AG20443 (cell line): ENCODE results near the gene SCN7A.
A peak's percentile ranks its signal among the peaks of the same experiment; 100 is the strongest.
"Not testable (repeated sequence)": the region's sequence is repeated elsewhere in the genome, so short reads cannot be mapped to it uniquely, and the experiment has no call there.

ENCODE experiments used
- DNase-seq: peaks from one replicate; pipeline ENCODE4 v3.0.0; 2012; ENCODE audit warnings: low spot score, mixed read lengths

Gene SCN7A

DNA sequence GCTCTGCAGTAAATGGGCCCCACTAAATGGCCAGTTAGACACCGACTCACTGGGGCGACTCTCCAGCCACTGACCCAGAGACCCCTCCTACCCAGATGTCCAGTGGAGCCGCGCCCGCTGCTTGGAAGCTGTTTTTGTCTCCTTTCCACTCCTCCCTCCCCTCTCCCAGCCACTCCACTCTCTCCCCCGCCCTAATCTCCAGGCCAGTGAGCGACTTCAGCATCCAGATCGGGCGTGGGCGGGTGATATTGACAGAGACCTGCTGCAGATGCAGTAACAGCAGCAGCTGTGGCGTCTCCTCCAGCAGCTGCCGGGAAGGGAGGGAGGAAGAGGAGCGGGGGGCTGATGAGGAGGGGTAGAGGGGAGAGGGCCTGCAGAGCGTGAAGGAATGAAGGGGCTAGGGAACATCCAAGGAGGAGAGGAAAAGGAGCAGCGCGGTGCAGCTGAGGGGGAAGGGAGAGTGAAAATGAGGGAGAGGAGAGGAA, at the start of gene SCN7A:
Gene SCN7A, minus strand, starts transcription at position 110 of the 485 bp plus-strand sequence. CDS start 16,553 bp downstream, outside the sequence.
- DNase-seq = peak; percentile 25

GRCh38 chr2:166539340-166540162, 45.5 kb upstream of the SCN7A start:
- DNase-seq = peak; percentile 56

GRCh38 chr2:166536111-166536510, 42.1 kb upstream of the SCN7A start:
- DNase-seq = no peak

DNA sequence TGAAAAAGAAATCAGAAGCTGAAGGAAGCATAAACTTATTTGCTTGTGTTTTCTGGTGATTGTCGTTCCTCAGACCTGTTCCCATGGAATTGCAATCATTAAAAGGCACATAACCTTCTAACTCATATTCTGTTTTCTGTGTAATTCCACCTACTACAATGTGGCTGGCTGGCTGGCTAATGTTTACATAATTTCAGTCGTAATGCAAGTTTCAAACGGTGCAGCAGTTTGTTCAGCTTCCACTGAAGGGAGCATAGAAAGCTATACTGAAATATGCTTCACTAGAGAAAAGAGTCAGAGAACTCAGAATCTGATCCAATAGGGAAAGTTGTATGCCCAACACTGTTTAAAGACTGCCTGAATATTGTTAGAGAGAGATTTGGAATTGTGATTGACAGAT, 27.1 kb upstream of the SCN7A start:
- DNase-seq = no peak

DNA sequence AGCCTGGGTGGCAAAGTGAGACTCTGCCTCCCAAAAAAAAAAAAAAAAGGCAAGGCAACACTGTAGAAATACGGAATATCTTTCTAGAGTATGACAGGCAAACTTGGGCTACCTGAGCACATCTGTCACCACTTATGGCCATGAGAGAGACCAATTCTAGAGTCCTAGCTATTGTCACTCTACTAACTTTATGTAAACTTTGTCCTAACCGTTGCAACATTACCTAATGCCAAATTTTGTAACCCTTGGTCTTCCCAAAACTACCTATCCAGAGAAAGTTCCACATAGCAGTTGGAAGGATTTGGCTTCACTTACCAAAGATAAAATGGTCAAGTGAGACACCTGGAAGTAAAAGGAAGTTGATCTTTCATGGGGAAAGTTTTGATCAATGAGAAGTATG, 26.6 kb upstream of the SCN7A start:
- DNase-seq = no peak

- DNase-seq = no peak
Measured at GRCh38 chr2:166519391-166519962, 25.4 kb upstream of the SCN7A start.

DNA sequence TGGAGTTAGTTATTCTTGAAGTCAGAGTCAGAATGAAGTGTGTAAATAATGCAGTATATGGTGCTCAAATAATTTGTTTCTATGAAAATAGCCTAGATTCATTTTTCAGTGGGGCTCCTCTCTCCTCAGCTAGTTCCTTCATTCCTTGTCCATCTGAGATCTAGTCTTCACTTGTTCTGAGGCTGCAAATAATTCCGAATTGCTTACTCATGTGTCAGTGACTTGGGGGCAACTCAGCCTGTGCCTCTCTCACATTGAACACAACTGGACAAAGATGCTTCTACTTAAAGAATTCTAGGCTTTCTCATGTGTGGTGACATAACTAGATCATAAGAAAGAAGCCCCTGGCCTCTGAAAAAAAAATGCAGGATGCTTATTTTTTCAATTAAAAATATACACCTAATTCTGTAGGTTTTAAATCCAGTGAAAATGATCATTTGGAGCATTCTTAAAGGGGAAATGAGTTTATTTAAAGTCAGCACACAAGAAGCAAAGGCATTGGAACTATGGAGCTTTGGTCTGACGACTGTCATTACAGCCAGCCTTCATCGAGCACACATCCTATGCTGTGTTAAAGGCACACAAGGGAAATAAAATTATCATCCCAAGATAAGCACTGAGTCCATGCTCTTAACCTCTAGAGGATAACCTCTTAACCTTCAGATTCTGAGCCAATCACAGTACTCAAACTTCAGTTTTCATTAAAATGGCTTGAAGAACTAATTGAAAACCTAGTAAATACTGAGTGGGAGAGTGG, 24.8 kb upstream of the SCN7A start:
- DNase-seq = no peak

DNA sequence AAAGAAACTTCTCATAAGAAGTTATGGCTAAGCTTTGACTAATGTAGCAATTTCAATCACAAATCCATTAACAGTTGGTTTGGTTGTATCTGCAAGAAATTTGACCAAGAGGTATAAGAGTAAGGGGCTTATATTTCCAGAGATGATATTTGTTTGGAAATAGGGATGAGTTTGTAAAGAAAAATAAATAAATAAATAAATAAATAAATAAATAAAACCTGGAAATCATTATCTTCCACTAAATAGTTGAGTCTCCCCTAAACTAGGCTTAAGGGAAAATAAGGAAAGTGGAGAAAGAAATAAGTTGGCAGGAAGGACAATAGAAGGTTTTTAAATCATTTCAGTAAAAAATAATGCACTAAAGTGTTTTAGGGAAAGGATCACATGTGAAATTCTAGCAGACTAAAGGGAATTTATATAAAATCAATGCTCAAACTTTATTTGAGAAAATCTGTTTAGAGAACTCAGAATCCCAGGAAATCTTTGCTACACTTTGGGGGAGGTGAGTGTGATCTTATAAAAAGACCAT, 23.5 kb upstream of the SCN7A start:
- DNase-seq = no peak

- DNase-seq = peak; percentile 17
Measured at GRCh38 chr2:166516712-166517303, 22.8 kb upstream of the SCN7A start.

DNA sequence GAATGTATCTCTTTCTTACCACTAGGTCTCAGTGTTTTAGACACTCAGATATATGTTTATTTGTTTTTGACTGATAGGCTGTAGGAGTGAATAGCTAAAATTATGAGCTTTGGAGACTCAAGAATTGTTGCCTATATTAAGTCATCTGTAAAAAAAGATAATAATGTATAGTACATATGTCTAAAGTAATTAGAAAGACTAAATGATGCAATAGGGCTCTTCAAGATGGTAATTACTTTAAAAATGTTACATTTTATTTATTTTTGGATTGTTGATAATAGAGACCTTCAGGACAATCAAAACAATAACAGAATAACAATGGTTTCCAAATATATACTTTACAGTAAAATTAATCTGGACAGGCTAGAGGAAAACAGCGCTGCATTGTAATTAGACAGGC, 19.9 kb upstream of the SCN7A start:
- no peak for DNase-seq

DNA sequence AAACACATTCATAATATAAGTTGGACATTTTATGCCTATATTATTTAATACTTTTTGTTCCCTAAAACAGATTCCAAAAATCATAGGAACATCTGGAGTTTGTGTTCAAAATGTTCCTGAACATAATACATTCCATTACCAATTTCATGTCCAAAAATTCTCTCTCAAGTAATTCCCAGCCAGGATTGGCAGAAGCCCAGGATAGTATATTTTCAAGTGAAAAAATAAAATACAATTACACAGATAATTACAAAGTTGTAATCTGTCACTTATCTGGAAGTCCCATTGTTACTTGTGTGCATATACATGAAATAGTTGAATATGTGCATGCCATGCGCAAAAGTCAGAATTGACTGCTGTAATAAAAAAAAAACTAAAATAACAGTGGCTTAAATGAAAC, 5.2 kb upstream of the SCN7A start:
- DNase-seq = no peak

GRCh38 chr2:166491461-166491860, 2.6 kb downstream of the SCN7A start:
- no peak for DNase-seq

DNA sequence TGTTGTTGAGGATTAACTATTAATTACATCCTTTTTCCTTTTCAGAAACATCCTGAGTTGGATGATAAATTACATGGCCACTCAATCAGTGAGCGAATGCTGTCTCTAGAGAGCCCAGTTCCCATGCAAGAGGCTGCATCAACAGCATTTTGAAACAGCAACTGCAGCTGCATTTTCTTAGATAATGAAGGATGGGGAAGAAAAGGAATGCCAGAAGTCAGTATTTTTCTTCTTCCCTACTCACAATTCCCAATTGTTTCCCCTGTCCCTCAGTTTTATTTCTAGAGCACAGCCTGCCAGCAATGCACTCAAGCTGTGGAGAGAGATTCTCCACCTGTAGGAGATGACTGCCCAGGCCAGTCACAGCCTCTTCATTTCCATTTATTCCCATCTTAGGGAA, 6.9 kb downstream of the SCN7A start:
- no peak for DNase-seq

DNA sequence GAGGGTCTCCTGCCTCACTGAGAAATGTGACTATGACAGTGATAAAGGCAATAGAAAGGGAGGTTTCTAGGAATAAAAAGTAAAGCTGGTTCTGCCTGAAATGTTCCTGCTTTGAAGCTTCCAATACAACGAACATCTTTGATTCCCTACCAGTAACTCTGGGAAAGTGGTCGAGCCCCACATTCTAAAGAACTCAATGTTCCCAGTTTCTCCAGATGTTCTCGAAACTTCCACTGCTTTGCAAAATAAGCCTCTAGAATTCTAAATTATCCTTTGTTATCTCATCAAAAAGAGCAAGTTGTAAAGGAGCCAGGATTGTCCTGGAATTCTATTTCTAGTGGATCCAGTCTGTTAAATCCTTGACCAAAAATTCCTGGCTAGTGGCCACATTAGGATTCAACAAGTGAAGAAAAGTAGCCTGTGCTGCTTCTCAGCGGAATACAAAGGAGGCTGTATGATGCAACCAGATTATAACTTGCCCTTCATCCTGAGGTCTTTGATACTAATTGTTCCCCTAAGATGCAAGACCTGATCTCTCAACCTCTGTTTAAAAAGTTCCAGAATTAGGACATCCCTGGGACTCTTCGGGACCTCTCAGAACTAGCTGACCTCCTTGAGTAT, 8.4 kb downstream of the SCN7A start:
- DNase-seq = no peak

DNA sequence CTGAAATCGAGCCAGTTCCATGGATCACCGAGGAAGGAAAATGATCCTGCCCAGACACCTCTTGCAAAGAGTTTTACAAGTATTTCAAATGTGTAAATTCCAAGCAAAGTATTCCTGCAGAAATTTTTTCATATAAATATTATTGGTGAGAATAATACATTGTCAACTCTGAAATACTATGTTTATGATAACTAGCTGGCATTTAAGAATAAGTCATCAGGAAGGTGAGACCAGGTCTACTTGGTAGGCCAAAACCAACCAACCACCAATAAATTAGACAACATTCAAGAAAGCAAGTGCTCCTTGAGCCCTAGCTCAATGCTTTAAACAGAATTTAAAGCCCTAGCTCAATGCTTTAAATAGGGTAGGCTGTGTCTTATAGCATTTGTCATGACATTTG, 21.7 kb downstream of the SCN7A start:
- DNase-seq = no peak

DNA sequence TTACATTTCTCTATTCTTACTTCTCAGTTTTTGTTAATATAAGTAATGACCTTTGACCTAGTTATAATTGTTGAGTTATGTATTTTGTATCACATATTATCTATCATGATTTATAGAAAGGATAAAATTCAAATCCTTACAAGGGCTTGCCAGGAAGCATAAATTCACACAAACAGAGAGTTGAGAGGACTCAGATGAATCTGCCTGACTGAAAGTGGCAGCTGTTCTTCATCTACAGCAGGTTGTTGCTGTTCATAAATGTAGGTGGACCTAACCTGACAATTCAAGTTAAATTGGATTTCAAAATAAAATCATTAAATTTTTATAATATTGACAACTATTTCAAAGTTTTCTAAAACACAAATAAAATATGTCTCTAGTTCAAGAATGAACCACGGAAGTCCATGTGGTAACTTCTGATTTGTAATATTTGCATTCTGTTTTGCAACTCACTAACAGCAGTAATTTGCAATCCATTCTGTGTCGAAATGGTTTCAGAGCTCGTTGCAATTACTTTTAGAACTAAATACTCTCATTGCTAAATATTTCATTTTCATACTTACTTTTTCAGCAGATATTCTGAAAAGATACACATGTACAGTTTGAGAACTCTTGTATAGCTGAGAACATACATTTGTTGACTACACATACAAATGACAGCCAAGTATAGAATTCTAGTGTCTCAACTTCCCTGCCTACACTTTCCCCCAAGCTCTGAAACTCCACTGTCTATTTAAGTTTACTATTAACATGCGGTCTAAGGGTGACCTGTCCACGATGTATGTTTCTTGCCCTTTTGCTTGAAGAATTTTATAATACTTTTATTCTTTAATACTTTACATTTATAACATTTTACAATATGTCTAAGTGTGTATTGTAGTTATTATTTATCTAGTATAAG, 25.7 kb downstream of the SCN7A start:
- DNase-seq = no peak

- DNase-seq = no peak
Measured at GRCh38 chr2:166464187-166464586, 29.9 kb downstream of the SCN7A start.

DNA sequence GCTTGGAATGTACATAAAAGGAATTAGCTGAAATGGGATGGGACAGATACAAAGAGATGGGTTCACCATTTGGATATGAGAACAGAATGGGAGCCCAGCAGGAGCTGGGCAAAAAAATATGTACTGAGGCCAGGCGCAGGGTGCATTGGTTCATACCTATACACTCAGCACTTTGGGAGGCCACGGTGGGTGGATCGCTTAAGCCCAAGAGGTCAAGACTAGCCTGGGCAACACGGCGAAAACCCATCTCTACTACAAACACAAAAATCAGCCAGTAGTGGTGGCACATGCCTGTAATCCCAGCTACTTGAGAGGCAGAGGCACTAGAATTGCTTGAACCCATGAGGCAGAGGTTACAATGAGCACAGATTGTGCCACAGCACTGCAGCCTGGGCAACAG, 30.4 kb downstream of the SCN7A start:
- no peak for DNase-seq

DNA sequence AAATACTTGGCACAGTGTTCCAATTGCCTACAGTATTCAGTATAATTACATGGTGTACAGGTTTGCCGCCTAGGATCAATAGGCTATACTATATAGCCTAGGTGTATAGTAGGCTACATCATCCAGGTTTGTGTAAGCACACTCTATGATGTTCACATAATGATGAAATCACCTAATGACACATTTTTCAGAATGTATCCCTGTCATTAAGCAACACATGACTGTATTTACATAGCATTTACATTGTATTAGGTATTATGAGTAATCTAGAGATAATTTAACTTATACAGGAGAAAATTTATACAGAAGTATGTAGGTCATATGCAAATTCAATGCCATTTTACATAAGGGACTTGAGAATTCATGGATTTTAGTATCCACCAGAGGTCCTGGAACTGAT, 35.4 kb downstream of the SCN7A start:
- no peak for DNase-seq

GRCh38 chr2:166455823-166456222, 38.2 kb downstream of the SCN7A start:
- not testable (repeated sequence) for DNase-seq
